HG03097 (cell line): ENCODE measurements around the gene FAM83E.

Source experiments
- ATAC-seq: cut with Tn5 transposase; IDR thresholded peaks from one replicate; pipeline ENCODE4 v1.9.1; 2021; ENCODE audit not compliant: unreplicated experiment, low FRiP score

FAM83E gene

GRCh38 chr19:48613852-48614435 lies 932 bp downstream of the FAM83E start:
- ATAC-seq = no peak

DNA sequence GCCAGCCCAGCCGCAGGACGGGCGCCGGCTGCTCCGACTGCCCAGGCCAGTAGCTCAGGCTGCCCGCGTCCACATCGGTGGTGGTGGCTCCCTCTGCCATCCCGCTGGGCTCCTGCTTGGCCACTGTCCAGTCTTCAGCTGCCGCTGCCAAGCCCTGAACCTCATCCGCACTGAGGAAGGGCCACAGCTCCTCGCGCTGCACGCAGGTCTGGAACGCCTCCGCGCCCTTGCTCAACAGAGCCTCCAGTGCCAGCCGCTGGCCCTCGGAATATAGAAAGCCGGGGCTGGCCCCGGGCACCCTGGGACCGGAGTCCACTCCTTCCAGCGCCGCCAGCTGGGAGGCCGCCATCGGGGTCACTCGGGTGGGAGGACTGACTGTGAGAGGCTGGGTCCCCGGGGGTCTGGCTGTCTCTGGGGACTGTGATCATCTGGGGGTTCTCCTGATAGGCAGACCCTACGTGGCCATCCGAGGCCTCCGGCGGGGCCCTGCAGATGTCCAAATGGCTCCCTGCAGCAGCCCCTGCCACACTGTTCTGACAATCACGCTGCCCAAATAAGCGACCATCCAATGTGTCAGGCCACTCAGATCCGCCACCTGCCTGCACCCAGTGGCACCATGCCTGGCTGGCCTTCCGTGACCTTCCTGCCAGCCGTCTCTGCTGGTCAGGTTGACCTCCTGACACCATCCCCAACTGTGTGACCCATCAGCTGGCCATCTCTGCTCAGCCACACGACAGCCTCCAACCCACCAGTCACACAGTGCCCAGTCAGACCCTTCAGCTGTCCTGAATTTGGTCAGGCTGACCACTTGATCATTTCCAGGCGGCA lies 1.6 kb downstream of the FAM83E start:
- ATAC-seq = no peak

- no peak for ATAC-seq
These were observed 3.0 kb downstream of the FAM83E start for GRCh38 chr19:48611872-48612271.

- no peak for ATAC-seq
These were observed 5.2 kb downstream of the FAM83E start for GRCh38 chr19:48609571-48610108.

DNA sequence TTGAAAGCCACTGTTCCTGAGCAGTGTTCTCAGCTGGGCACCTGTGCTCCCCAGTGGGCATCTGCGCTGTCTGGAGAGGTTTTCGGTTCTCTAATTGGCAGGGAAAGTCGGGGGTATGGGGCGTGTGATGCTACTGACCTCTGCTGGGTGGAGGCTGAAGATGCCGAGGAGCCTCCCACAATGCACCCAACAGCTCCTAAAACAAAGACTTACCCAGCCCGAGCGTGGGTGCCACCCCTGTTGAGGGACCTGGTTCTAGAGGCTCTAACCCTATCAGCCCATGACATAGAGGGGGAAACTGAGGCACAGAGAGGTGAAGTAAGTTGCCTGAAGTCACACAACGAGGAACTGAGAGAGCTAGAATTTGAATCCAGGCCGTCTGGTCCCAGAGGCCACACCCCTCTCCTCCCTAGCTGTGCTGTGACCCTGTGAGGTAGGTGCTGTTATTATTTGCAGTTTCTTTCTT lies 6.0 kb downstream of the FAM83E start:
- ATAC-seq = no peak

DNA sequence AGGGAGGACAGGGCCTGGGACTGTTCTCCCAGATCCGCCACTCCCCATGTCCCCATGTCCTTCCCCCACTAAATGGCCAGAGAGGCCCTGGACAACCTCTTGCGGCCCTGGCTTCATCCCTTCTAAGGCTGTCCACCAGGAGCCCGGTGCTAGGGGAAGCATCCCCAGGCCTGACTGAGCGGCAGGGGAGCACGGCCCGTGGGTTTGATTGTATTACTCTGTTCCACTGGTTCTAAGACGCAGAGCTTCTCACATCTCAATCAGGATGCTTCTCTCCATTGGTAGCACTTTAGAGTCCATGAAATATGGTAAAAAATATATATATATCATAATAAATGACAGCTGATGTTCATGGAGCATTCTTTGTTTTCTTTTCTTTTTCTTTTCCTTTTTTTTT lies 7.5 kb downstream of the FAM83E start:
- no peak for ATAC-seq

DNA sequence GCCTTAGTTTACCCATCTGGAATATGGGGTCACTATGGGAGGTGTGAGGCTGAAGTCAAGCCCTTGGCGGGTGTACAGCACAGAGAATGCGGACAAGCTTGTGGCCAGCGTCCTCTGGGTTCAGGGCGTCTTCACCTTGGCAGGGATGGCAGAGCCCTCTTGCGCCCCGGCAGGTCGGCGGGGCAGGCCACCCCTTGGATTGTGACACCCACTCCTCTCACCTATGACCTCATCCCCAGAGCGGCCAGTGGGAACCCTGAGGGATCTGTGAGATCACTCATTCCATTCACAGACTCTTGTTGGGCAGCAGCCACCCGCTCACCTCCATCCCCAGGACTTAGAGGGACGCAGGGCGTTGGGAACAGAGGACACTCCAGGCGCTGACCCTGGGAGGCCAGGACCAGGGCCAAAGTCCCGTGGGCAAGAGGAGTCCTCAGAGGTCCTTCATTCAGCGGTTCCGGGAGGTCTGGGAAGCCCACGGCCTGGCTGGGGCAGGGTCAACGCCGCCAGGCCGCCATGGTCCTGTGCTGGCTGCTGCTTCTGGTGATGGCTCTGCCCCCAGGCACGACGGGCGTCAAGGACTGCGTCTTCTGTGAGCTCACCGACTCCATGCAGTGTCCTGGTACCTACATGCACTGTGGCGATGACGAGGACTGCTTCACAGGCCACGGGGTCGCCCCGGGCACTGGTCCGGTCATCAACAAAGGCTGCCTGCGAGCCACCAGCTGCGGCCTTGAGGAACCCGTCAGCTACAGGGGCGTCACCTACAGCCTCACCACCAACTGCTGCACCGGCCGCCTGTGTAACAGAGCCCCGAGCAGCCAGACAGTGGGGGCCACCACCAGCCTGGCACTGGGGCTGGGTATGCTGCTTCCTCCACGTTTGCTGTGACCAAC lies 8.2 kb downstream of the FAM83E start, which contains the start of gene SPACA4:
Gene SPACA4 (plus strand): TSS at position 280 of the 896 bp plus-strand sequence. CDS start 237 bp downstream, at position 517.
- ATAC-seq = no peak

DNA sequence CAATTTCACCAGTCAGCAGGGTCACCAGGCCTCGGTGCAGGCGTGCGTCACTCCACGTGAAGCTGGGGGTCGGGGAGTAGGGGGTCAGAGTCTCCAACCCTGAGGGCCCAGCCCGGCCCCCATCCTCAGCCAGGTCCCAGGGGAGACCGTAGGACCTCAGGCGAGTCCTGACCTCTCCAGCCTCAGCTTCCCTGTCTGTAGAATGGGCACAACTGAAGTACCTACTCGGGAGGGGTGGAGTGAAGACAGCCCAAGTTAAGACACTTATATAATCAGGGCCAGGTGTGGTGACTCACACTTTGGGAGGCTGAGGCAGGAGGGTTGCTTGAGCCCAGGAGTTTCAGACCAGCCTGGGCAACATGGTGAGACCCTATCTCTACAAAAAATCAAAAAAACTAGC lies 11.0 kb downstream of the FAM83E start:
- ATAC-seq = no peak

DNA sequence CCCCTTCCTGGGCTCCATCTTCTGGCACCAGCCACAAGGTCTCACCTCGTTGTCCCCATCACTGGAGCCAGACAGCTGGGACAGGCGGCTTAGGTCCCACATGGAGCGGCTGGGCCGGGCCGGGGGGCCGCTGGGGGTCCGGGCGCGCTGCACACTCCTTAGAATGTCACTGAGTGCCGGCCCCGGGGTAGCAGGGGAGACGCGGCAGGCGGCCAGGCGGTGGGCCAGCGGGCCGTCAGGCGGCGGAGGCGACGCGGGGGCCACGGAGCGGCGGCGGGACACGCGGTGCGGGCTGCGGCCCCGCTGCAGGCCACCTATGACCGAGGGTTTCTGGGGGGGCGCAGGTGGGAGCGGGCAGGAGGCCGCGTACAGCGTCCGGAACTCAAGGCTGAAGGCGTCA lies 11.4 kb downstream of the FAM83E start:
- no peak for ATAC-seq

DNA sequence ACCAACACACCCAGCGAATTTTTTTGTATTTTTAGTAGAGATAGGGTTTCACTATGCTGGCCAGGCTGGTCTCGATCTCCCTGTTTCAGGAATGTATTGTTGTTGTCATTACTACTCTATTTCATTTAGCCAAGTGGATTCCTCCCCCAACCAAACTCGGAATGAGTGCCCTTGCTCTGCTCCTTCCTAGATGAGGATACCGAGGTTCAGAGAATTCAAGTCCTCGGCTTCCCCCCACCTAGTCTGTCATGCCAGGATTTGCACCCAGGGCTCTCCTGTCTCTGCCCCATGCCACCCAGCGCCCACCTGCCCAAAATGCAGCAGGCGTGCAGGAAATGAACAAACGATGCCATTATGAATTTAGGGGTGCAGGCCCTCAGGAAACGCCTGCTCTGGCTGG lies 11.9 kb downstream of the FAM83E start:
- ATAC-seq = no peak

DNA sequence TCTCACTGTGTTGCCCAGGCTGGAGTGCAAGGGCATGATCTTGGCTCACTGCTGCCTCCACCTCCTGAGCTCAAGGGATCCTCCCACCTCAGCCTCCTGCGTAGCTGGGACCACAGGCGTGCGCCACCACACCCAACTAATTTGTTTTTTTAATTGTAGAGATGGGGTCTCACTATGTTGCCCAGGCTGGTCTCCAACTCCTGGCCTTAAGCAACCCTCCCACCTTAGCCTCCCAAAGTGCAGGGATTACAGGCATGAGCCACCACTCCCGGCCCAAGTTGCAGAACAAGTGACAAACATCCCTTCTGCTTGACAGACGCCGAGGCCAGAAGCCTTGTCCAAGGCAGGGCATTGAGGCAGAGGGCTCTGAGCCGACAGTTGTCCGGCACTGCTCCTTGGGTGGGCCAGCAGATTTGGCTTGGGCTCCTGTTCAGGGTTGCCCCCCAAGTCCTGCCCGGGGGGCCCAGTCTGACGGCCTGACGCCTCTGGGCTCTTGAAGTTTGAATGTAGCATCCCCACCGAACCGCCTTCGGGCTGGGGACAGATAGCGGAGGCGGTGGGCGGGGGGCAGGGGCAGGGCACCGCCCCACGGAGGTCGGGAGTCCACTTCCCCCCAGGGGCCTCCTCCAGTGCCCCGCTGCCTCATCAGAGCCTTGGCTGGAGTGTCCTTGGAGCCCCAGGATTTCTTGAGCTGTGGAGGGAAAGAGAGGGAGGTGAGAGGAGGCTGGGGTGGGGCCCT lies 14.0 kb downstream of the FAM83E start:
- no peak for ATAC-seq

DNA sequence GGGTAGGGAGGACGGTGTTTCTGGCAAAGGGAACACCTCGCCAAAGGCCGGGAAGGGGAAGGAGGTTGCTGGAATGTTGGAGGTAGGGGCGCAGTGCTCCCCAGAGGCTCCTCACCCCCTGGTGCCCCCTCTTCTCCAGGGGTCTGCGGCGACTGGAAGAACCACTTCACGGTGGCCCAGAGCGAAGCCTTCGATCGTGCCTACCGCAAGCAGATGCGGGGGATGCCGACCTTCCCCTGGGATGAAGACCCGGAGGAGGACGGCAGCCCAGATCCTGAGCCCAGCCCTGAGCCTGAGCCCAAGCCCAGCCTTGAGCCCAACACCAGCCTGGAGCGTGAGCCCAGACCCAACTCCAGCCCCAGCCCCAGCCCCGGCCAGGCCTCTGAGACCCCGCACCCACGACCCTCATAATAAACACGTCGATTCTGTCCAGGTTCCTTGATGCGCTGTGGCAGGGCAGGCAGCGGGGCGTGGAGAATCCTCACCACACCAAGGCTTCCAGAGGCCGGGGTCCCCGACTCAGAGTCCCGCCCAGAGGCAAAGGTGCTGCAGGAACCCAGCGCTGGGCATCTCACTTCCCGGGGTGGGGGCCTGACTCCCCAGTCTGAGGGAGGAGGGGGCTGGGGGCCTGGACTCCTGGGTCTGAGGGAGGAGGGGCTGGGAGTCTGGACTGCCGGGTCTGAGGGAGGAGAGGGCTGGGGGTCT lies 15.7 kb downstream of the FAM83E start:
- no peak for ATAC-seq

DNA sequence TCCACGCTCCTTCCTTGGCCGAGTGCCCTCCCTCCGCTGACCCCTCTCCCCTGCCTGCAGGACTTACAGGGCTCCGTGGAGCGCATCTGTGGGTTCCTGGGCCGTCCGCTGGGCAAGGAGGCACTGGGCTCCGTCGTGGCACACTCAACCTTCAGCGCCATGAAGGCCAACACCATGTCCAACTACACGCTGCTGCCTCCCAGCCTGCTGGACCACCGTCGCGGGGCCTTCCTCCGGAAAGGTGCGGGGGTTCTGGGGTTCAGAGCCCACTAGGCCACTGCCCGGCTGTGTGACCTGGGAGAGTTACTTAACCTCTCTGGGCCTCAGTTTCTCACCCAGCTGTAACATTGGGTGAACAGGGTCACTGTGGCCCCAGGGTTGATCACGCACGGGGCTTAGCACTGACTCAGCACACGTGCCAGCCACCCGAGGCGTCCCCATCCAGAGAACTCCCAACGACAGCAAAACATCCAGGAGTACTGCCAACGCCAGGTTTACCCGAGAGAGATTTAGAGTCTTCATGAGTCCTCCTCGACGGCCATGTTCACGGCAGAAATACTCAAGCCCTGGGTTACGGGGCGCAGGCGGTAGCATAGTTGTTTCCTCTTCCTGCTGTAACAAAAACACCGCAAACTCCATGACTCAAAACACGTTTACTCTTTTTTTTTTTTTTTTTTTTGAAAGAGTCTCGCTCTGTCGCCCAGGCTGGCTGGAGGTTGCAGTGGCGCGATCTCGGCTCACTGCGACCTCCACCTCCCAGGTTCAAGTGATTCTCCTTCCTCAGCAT lies 18.0 kb downstream of the FAM83E start:
- ATAC-seq = no peak

- ATAC-seq = no peak
These were observed 18.6 kb downstream of the FAM83E start for GRCh38 chr19:48596237-48596636.

DNA sequence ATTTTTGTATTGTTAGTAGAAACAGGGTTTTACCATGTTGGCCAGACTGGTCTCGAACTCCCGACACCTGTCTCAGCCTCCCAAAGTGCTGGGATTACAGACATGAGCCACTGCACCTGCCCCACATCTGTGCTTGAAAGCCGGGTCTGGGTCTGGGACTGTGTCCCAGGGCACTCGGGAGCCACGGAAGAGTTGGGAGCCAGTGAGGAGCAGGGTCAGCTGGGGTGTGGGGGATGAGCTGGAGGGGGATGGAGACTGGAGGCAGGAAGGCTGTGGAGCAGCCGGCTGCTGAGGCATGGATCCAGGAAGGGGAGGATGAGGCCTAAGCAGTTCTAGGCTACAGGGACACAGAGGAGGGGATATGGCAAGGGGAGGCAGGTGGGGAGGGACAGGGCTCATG lies 19.0 kb downstream of the FAM83E start:
- no peak for ATAC-seq

- ATAC-seq = no peak
These were observed 19.7 kb downstream of the FAM83E start for GRCh38 chr19:48595171-48595570.

DNA sequence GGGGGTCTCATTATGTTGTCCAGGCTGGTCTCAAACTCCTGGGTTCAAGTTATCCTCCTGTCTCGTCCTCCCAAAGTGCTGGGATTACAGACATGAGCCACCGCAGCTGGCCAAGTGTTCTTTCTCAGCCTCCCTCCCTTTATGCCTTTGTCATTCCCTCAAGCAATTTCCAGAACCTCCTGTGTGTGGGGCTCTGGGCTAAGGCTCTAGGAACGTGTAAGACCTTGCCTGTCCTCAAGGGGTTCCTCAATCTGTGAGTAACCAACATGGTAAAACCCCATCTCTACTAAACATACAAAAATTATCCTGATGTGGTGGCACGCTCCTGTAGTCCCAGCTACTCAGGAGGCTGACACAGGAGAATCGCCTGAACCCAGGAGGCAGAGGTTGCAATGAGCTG lies 23.9 kb downstream of the FAM83E start:
- ATAC-seq = no peak

DNA sequence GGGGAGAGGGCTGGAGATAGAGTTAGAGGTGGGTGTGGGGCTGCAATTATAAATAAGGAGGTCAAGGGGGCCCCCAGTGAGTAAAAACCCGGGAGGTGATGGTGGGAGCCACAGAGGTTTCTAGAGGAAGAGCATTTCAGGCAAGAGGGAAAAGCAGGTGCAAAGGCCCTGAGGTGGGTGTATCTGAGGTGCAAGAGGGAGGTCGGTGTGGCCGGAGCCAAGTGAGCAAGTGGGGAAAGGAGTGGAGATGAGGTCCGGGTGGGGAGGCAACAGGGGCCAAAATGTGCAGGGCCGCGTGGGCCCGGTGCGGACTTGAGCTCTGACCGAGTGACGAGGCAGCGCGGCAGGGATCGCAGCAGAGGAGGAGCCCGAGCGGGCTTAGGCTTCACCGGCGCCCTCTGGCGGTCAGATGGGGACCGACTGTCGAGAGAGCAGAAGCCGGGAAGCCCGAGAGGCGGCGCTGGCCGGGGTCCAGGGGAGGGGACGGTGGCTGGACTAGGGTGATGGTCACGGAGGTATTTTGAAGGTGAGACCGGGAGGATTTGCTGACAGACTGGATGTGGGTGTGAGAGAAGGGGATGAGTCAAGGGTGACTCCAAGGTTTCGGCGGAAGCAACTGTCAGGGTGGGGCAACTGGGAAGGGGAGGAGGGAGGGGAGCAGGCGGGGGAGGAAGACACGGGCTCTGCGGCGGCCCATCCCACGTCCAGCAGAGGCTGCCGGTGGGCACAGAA lies 26.0 kb downstream of the FAM83E start:
- no peak for ATAC-seq
